Measurements from ENCODE around the gene PSMG4.

PSMG4 gene

DNA sequence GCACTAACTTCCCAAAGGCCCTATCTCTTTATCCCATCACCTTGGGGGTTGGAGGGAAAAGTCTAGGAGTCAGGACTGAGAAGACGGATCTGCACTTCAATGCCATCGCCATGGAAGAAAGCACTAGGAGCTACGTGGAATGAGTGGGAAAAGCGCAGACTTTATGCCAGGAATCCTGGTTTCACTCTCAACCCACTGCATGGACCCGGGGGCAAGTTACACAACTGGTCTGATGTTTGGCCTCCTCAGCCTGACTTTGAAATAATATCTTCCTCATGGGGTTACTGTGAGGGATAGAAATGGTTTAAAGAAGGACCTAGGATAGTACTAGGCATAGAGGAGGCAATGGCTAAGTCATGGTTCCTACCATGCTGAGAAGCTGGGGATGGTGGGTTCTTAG lies 13.5 kb upstream of the PSMG4 start:
- Histone ChIP-seq H3K9me3 (ENCODE audit: control insufficient read depth, insufficient read depth, low read length) (no peaks in the 10 kb centered on the region), H3K4me1 (ENCODE audit: control insufficient read depth, low read length) (no peaks in the 10 kb centered on the region), H3K27ac (ENCODE audit: low read depth, low read length) (no peak overlapping the region), H3K36me3 (ENCODE audit: control insufficient read depth, low read length) (no peaks in the 10 kb centered on the region), H3K4me2 (ENCODE audit: low read length) (no peak overlapping the region), H3K9me2 (replicated peaks; ENCODE audit: control insufficient read depth, low read length) (no peaks in the 10 kb centered on the region), H3K79me2 (ENCODE audit: control insufficient read depth, low read length) (no peaks in the 10 kb centered on the region), H3K27me3 (ENCODE audit: control insufficient read depth, low read length) (peaks cover 29% of the 10 kb centered on the region), H4K20me1 (ENCODE audit: control insufficient read depth, insufficient read depth, low read depth, low read length) (no peaks in the 10 kb centered on the region), H3K4me3 (ENCODE audit: low read length) (no peak overlapping the region), H3F3A (ENCODE audit: control insufficient read depth, insufficient read depth) (no peaks in the 10 kb centered on the region)
- TF ChIP-seq, protein P1, sequence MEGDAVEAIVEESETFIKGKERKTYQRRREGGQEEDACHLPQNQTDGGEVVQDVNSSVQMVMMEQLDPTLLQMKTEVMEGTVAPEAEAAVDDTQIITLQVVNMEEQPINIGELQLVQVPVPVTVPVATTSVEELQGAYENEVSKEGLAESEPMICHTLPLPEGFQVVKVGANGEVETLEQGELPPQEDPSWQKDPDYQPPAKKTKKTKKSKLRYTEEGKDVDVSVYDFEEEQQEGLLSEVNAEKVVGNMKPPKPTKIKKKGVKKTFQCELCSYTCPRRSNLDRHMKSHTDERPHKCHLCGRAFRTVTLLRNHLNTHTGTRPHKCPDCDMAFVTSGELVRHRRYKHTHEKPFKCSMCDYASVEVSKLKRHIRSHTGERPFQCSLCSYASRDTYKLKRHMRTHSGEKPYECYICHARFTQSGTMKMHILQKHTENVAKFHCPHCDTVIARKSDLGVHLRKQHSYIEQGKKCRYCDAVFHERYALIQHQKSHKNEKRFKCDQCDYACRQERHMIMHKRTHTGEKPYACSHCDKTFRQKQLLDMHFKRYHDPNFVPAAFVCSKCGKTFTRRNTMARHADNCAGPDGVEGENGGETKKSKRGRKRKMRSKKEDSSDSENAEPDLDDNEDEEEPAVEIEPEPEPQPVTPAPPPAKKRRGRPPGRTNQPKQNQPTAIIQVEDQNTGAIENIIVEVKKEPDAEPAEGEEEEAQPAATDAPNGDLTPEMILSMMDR (IDR thresholded peaks at IDR 0.05; ENCODE audit: low read depth, low read length, poor library complexity, severe bottlenecking): no peak
- no peak for TF ChIP-seq EZH2phosphoT487 (IDR thresholded peaks at IDR 0.05; ENCODE audit: borderline replicate concordance, low read length)

DNA sequence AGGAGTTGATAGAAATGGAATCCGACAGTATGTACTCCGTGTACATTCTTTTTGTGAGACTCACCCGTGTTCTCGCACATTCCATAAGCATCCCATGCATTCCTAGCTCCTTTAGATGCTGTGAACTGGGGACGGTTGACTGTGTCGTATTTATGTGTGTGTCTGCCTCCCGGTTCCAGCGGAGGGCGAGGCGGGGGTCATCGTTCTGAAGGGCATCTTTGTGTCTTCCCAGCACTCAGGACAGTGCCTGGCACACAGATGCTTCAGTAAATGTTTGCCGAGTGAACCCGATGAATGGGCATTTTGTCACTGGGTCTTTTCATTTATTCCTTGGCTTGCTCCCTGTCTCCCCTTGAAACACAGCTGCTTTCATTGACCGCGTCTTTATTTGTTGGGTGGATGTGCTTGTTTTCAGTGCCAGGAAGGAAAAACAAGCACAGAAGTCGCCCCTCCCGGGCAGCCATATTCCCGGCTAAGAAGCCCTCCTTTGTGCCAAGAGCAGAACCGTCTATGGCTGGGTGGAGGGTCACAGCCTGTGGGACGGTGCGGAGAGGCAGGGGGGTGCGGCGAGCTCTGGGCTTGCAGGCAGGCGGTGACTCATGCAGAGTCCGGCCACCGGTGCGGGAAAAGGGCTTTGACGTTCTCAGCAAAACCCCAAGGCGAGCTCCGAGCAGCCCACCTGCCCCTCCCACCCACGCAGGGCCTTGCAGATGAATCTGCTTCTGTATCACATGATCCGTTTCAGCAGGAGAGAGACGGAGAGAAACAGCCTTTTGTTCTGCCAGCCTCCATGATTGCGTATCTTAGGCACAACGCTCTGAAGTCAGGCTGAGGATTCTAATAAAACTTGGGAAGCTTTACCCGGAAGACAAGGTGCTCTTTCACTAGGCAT lies 11.2 kb upstream of the PSMG4 start:
- Histone ChIP-seq H3K9me2 (replicated peaks; ENCODE audit: control insufficient read depth, low read length) (no peaks in the 10 kb centered on the region), H3K27ac (ENCODE audit: low read depth, low read length) (no peak overlapping the region), H3K4me3 (ENCODE audit: low read length) (no peak overlapping the region), H3K4me1 (ENCODE audit: control insufficient read depth, low read length) (peaks cover 9% of the 10 kb centered on the region), H3F3A (ENCODE audit: control insufficient read depth, insufficient read depth) (no peaks in the 10 kb centered on the region), H3K9me3 (ENCODE audit: control insufficient read depth, insufficient read depth, low read length) (no peaks in the 10 kb centered on the region), H3K4me2 (ENCODE audit: low read length) (no peak overlapping the region), H3K79me2 (ENCODE audit: control insufficient read depth, low read length) (no peaks in the 10 kb centered on the region), H3K27me3 (ENCODE audit: control insufficient read depth, low read length) (peaks cover 29% of the 10 kb centered on the region), H3K36me3 (ENCODE audit: control insufficient read depth, low read length) (no peaks in the 10 kb centered on the region), H4K20me1 (ENCODE audit: control insufficient read depth, insufficient read depth, low read depth, low read length) (no peaks in the 10 kb centered on the region)
- TF ChIP-seq, protein P1 (IDR thresholded peaks at IDR 0.05; ENCODE audit: low read depth, low read length, poor library complexity, severe bottlenecking): no peak
- TF ChIP-seq EZH2phosphoT487 (IDR thresholded peaks at IDR 0.05; ENCODE audit: borderline replicate concordance, low read length): no peak

DNA sequence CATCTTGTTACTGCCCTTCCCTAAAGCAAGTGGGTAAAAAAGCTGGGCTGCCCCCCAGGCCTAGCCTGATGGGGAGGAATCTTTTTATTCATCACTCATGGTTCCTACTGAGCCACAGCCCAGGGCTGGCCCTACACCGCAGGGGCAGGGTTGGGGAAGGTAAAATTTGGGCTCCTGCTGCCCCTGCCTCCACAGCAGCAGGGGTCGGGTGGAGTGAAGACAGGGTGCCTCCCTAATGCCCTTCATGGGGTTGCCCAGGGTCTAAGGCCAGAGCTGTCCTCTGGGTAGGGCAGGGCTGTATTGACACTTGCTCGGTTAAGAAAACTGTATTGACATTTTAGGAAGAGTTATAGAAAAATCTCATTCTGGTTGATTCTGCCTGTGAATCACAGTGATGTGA lies 8.9 kb upstream of the PSMG4 start:
- Histone ChIP-seq H3K27me3 (ENCODE audit: control insufficient read depth, low read length) (peaks cover 17% of the 10 kb centered on the region), H3K9me3 (ENCODE audit: control insufficient read depth, insufficient read depth, low read length) (peaks cover 3% of the 10 kb centered on the region; the same call in 1 of the 2 replicates), H3K4me3 (ENCODE audit: low read length) (no peak overlapping the region), H3K27ac (ENCODE audit: low read depth, low read length) (no peak overlapping the region), H3F3A (ENCODE audit: control insufficient read depth, insufficient read depth) (no peaks in the 10 kb centered on the region), H3K9me2 (replicated peaks; ENCODE audit: control insufficient read depth, low read length) (no peaks in the 10 kb centered on the region), H4K20me1 (ENCODE audit: control insufficient read depth, insufficient read depth, low read depth, low read length) (no peaks in the 10 kb centered on the region), H3K4me1 (ENCODE audit: control insufficient read depth, low read length) (peaks cover 9% of the 10 kb centered on the region), H3K36me3 (ENCODE audit: control insufficient read depth, low read length) (no peaks in the 10 kb centered on the region), H3K79me2 (ENCODE audit: control insufficient read depth, low read length) (no peaks in the 10 kb centered on the region), H3K4me2 (ENCODE audit: low read length) (no peak overlapping the region)
- TF ChIP-seq, protein P1 (IDR thresholded peaks at IDR 0.05; ENCODE audit: low read depth, low read length, poor library complexity, severe bottlenecking): no peak
- TF ChIP-seq EZH2phosphoT487 (IDR thresholded peaks at IDR 0.05; ENCODE audit: borderline replicate concordance, low read length): no peak
